H1 (cell line): Measurements from ENCODE around the gene CROT. TPM values are rescaled to one million over a fixed set of nuclear protein-coding genes. Genes with fewer than 3 reads are reported as not detected.

Experiments
- CTCF ChIA-PET: fragments of 300-600 bp; sonication (Branson Sonifier 250); formaldehyde crosslinking; loops from one replicate; lab custom pipeline; 2021; ENCODE audit not compliant: partially characterized antibody; lab: Charles Lee
- POLR2A ChIA-PET: fragments of 300-600 bp; sonication (Branson Sonifier 250); formaldehyde crosslinking; loops from one replicate; lab custom pipeline; 2021; ENCODE audit warnings: inconsistent platforms; ENCODE audit not compliant: partially characterized antibody; lab: Charles Lee
- DNase-seq, 2 experiments: peaks; one replicate each; pipeline versions ENCODE4 v3.0.0 to v3.0.0-alpha.2; 2010 to 2022; ENCODE audit warnings: low spot score in 2 of 2, low read depth in 1 of 2, mixed read lengths in 1 of 2
- FAIRE-seq: peaks from 2 replicates; lab custom pipeline; 2011; peaks lifted over from hg19 to GRCh38; lab: Jason Lieb, UNC
- H2AFZ ChIP-seq: 2 replicates; pipeline ENCODE4 v1.8.1; 2012; ENCODE audit warnings: low read length, inconsistent platforms
- H2AK5ac ChIP-seq: 2 replicates; pipeline ENCODE4 v1.6.1; 2013; ENCODE audit warnings: low read depth, low read length
- H2BK120ac ChIP-seq: replicated peaks from 2 replicates; pipeline ENCODE3; 2013; ENCODE audit warnings: low read depth, low read length, inconsistent platforms
- H2BK12ac ChIP-seq: 2 replicates; pipeline ENCODE4 v1.6.1; 2013; ENCODE audit warnings: low read depth, low read length
- H2BK15ac ChIP-seq: 2 replicates; pipeline ENCODE4 v1.6.1; 2013; ENCODE audit warnings: low read length
- H2BK20ac ChIP-seq: 2 replicates; pipeline ENCODE4 v1.6.1; 2013; ENCODE audit warnings: low read length
- H2BK5ac ChIP-seq: 2 replicates; pipeline ENCODE4 v1.6.1; 2013; ENCODE audit warnings: low read depth, low read length
- H3K14ac ChIP-seq: 2 replicates; pipeline ENCODE4 v1.6.1; 2013; ENCODE audit warnings: inconsistent platforms; ENCODE audit not compliant: insufficient read length
- H3K18ac ChIP-seq: 2 replicates; pipeline ENCODE4 v1.6.1; 2013; ENCODE audit warnings: low read length; ENCODE audit errors: extremely low read depth
- H3K23ac ChIP-seq: 2 replicates; pipeline ENCODE4 v1.6.1; 2013; ENCODE audit warnings: inconsistent platforms; ENCODE audit not compliant: insufficient read length
- H3K23me2 ChIP-seq: 2 replicates; pipeline ENCODE4 v1.6.1; 2013; ENCODE audit warnings: low read depth, low read length
- H3K27ac ChIP-seq: 2 replicates; pipeline ENCODE4 v1.6.1; 2011; ENCODE audit warnings: low read depth, low read length, inconsistent platforms
- H3K27me3 ChIP-seq, 4 experiments: replicated peaks in 1 of 4; 1 replicate in 1 of 4; 2 replicates in 3 of 4; pipeline versions ENCODE4 v1.6.1 to v1.8.1; 2011 to 2013; ENCODE audit warnings: low read length in 3 of 4, mild to moderate bottlenecking in 3 of 4, inconsistent platforms in 2 of 4, mixed read lengths in 2 of 4, moderate library complexity in 1 of 4; ENCODE audit not compliant: control insufficient read depth in 3 of 4, insufficient read depth in 3 of 4; ENCODE audit errors: extremely low read depth in 1 of 4
- H3K36me3 ChIP-seq, 4 experiments: 2 replicates each; pipeline versions ENCODE4 v1.6.1 to v1.8.1; 2011 to 2013; ENCODE audit warnings: mild to moderate bottlenecking in 4 of 4, low read length in 3 of 4, moderate library complexity in 2 of 4, control low read depth in 1 of 4, inconsistent platforms in 1 of 4; ENCODE audit not compliant: insufficient read depth in 4 of 4, control insufficient read depth in 2 of 4
- H3K4ac ChIP-seq: replicated peaks from 2 replicates; pipeline ENCODE3; 2013; ENCODE audit warnings: low read length, low read depth, mixed read lengths, inconsistent platforms; ENCODE audit not compliant: insufficient read length
- H3K4me1 ChIP-seq, 4 experiments: replicated peaks in 1 of 4; 1 replicate in 1 of 4; 2 replicates in 3 of 4; pipeline versions ENCODE4 v1.6.1 to v1.8.1; 2011 to 2013; ENCODE audit warnings: low read length in 3 of 4, inconsistent platforms in 2 of 4, mixed read lengths in 1 of 4; ENCODE audit not compliant: insufficient read depth in 4 of 4, control insufficient read depth in 3 of 4
- H3K4me2 ChIP-seq, 2 experiments: 2 replicates each; pipeline versions ENCODE4 v1.6.1 to v1.8.1; 2011 to 2013; ENCODE audit warnings: low read depth in 2 of 2, low read length in 2 of 2, control low read depth in 1 of 2, inconsistent platforms in 1 of 2, mild to moderate bottlenecking in 1 of 2; ENCODE audit not compliant: insufficient read depth in 1 of 2
- H3K4me3 ChIP-seq, 4 experiments: fragments of 200-600, 300-600 bp in 1 of 4; sonication (generic), shearing (Covaris generic), sonication (Bioruptor Twin) in 1 of 4; 2 replicates each; pipeline versions ENCODE4 v1.5.1 to v1.8.1; 2011 to 2016; ENCODE audit warnings: low read length in 4 of 4, low read depth in 3 of 4, control low read depth in 2 of 4, inconsistent platforms in 2 of 4, mild to moderate bottlenecking in 2 of 4, mixed read lengths in 1 of 4, moderate library complexity in 1 of 4; ENCODE audit not compliant: insufficient read depth in 2 of 4; ENCODE audit errors: extremely low read depth in 1 of 4
- H3K56ac ChIP-seq: replicated peaks from 2 replicates; pipeline ENCODE3; 2013; ENCODE audit warnings: low read depth, mild to moderate bottlenecking, mixed read lengths, low read length, inconsistent platforms; ENCODE audit not compliant: insufficient read length
- H3K79me1 ChIP-seq: 2 replicates; pipeline ENCODE4 v1.6.1; 2013; ENCODE audit warnings: low read depth, low read length, control low read depth
- H3K79me2 ChIP-seq, 2 experiments: 2 replicates each; pipeline versions ENCODE4 v1.6.1 to v1.8.1; 2012 to 2013; ENCODE audit warnings: low read length in 2 of 2, mild to moderate bottlenecking in 2 of 2, inconsistent platforms in 1 of 2; ENCODE audit not compliant: insufficient read depth in 2 of 2, control insufficient read depth in 1 of 2
- H3K9ac ChIP-seq, 4 experiments: replicated peaks in 1 of 4; 1 replicate in 1 of 4; 2 replicates in 3 of 4; pipeline versions ENCODE4 v1.6.1 to v1.8.1; 2011 to 2013; ENCODE audit warnings: low read depth in 3 of 4, low read length in 3 of 4, control low read depth in 2 of 4, mild to moderate bottlenecking in 2 of 4, moderate library complexity in 2 of 4, inconsistent platforms in 1 of 4; ENCODE audit errors: extremely low read depth in 1 of 4
- H3K9me3 ChIP-seq, 2 experiments: 2 replicates each; pipeline versions ENCODE4 v1.6.1 to v1.8.1; 2012 to 2013; ENCODE audit warnings: mild to moderate bottlenecking in 2 of 2, moderate library complexity in 2 of 2, control low read depth in 1 of 2, inconsistent platforms in 1 of 2, low read depth in 1 of 2, low read length in 1 of 2, mixed read lengths in 1 of 2; ENCODE audit not compliant: insufficient read depth in 2 of 2
- H4K20me1 ChIP-seq, 2 experiments: replicated peaks in 1 of 2; 2 replicates each; pipeline versions ENCODE3 to v1.8.1; 2011 to 2013; ENCODE audit warnings: inconsistent platforms in 2 of 2, low read length in 2 of 2, mild to moderate bottlenecking in 1 of 2; ENCODE audit not compliant: insufficient read depth in 2 of 2, control insufficient read depth in 1 of 2
- H4K5ac ChIP-seq: 2 replicates; pipeline ENCODE4 v1.6.1; 2013; ENCODE audit warnings: low read length, low read depth, mixed read lengths, inconsistent platforms; ENCODE audit not compliant: insufficient read length
- H4K8ac ChIP-seq: 2 replicates; pipeline ENCODE4 v1.8.0; 2013; ENCODE audit warnings: mild to moderate bottlenecking, moderate library complexity, low read length, inconsistent platforms; ENCODE audit not compliant: insufficient read depth; ENCODE audit errors: extremely low read depth
- H4K91ac ChIP-seq: replicated peaks from 2 replicates; pipeline ENCODE3; 2013; ENCODE audit warnings: low read length, mixed read lengths, inconsistent platforms; ENCODE audit not compliant: insufficient read length
- SP2 ChIP-seq: IDR thresholded peaks from 2 replicates; pipeline ENCODE4 v1.6.1; 2012; ENCODE audit warnings: mild to moderate bottlenecking, low read length, inconsistent platforms
- polyA plus RNA-seq, 7 experiments: library from polyadenylated mRNA; depleted of rRNA in 3 of 7; stranded (reverse) in 5 of 7; unstranded in 2 of 7; fragments of >200 nt in 5 of 7; fragments of 200-250 nt in 2 of 7; gene quantifications; 1 replicate in 5 of 7; 2 replicates in 1 of 7; 4 replicates in 1 of 7; pipeline versions ENCODE4 v1.2.1 to v1.2.3, GENCODE V29; 2011 to 2013; ENCODE audit warnings: missing spikeins in 2 of 7, mixed read lengths in 2 of 7
- total RNA-seq: library from RNA; stranded (reverse); fragmentation: NEBNext Ultra II Directional; extraction: Animal tissue kit (Norgen Biotek cat#: 25700); gene quantifications from 2 replicates; pipeline ENCODE4 v1.2.1, GENCODE V29; 2021

Gene CROT
- total and polyA plus RNA-seq, 2 of the 8 experiments (the other 6 are each of a cell fraction or from before 2014, with no cell fraction given): 2.2 to 5.6 TPM

- Histone ChIP-seq H2BK15ac (no peak overlapping the region), H3K56ac (no peak overlapping the region), H3K23me2 (no peaks in the 10 kb centered on the region; the same call in 1 of the 2 replicates), H4K5ac (no peak overlapping the region), H4K20me1 (no peaks in the 10 kb centered on the region), H3K27ac (no peak overlapping the region), H3K18ac (no peak overlapping the region), H3K4me1 (no peaks in the 10 kb centered on the region), H4K8ac (no peak overlapping the region), H3K4ac (no peak overlapping the region), H3K9ac (no peak overlapping the region), H2BK12ac (no peak overlapping the region), H3K79me2 (no peaks in the 10 kb centered on the region), H2AK5ac (no peak overlapping the region), H3K4me3 (no peak overlapping the region), H4K91ac (no peak overlapping the region), H3K9me3 (no peaks in the 10 kb centered on the region), H2BK120ac (no peak overlapping the region), H3K14ac (no peak overlapping the region), H3K4me2 (no peak overlapping the region), H3K27me3 (no peaks in the 10 kb centered on the region), H2AFZ (no peak overlapping the region), H3K36me3 (no peaks in the 10 kb centered on the region; a peak in 1 of 8 replicates), H3K23ac (no peak overlapping the region), H2BK5ac (no peak overlapping the region), H2BK20ac (no peak overlapping the region), H3K79me1 (no peaks in the 10 kb centered on the region)
- ChIA-PET POLR2A (no interaction called here), CTCF (no interaction called here)
- FAIRE-seq (no peak), DNase-seq (no peak)
- no peak for TF ChIP-seq SP2
Observed at GRCh38 chr7:87364246-87364645, 18.8 kb downstream of the CROT start.
